BE2C (cell line): ENCODE data around the gene CDH4.

Experiments used
- DNase-seq: peaks from one replicate; pipeline ENCODE4 v3.0.0-alpha.2; 2020
- H3K27me3 ChIP-seq: fragments of 250-450 bp; sonication (Bioruptor Pico); 2 replicates; pipeline ENCODE4 v1.5.1; 2020; ENCODE audit warnings: mild to moderate bottlenecking
- H3K36me3 ChIP-seq: fragments of 250-450 bp; sonication (Bioruptor Pico); 2 replicates; pipeline ENCODE4 v1.5.1; 2020; ENCODE audit warnings: mild to moderate bottlenecking
- H3K4me1 ChIP-seq: fragments of 250-450 bp; sonication (Bioruptor Pico); 2 replicates; pipeline ENCODE4 v1.5.1; 2020
- H3K4me3 ChIP-seq: 2 replicates; pipeline ENCODE4 v1.5.1; 2011; ENCODE audit warnings: low read depth, low read length
- H3K9me3 ChIP-seq: fragments of 250-450 bp; sonication (Bioruptor Pico); 2 replicates; pipeline ENCODE4 v1.5.1; 2020
- TF ChIP-seq, protein P1 (sequence below): IDR thresholded peaks from 2 replicates; pipeline ENCODE4 v1.5.1; 2012; ENCODE audit warnings: mild to moderate bottlenecking, low read depth, low read length

Gene CDH4

GRCh38 chr20:61752576-61752975, 500.5 kb downstream of the CDH4 start:
- Histone ChIP-seq H3K27me3 (no peaks in the 10 kb centered on the region), H3K4me1 (no peaks in the 10 kb centered on the region), H3K36me3 (no peaks in the 10 kb centered on the region), H3K4me3 (no peak overlapping the region), H3K9me3 (no peaks in the 10 kb centered on the region)
- no peak for DNase-seq
- TF ChIP-seq, protein P1, sequence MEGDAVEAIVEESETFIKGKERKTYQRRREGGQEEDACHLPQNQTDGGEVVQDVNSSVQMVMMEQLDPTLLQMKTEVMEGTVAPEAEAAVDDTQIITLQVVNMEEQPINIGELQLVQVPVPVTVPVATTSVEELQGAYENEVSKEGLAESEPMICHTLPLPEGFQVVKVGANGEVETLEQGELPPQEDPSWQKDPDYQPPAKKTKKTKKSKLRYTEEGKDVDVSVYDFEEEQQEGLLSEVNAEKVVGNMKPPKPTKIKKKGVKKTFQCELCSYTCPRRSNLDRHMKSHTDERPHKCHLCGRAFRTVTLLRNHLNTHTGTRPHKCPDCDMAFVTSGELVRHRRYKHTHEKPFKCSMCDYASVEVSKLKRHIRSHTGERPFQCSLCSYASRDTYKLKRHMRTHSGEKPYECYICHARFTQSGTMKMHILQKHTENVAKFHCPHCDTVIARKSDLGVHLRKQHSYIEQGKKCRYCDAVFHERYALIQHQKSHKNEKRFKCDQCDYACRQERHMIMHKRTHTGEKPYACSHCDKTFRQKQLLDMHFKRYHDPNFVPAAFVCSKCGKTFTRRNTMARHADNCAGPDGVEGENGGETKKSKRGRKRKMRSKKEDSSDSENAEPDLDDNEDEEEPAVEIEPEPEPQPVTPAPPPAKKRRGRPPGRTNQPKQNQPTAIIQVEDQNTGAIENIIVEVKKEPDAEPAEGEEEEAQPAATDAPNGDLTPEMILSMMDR = no peak

- Histone ChIP-seq H3K4me1 (no peaks in the 10 kb centered on the region), H3K9me3 (no peaks in the 10 kb centered on the region), H3K4me3 (no peak overlapping the region), H3K27me3 (no peaks in the 10 kb centered on the region), H3K36me3 (no peaks in the 10 kb centered on the region)
- TF ChIP-seq, protein P1 = no peak
- no peak for DNase-seq
Measured at GRCh38 chr20:61753316-61753942, 501.4 kb downstream of the CDH4 start.

DNA sequence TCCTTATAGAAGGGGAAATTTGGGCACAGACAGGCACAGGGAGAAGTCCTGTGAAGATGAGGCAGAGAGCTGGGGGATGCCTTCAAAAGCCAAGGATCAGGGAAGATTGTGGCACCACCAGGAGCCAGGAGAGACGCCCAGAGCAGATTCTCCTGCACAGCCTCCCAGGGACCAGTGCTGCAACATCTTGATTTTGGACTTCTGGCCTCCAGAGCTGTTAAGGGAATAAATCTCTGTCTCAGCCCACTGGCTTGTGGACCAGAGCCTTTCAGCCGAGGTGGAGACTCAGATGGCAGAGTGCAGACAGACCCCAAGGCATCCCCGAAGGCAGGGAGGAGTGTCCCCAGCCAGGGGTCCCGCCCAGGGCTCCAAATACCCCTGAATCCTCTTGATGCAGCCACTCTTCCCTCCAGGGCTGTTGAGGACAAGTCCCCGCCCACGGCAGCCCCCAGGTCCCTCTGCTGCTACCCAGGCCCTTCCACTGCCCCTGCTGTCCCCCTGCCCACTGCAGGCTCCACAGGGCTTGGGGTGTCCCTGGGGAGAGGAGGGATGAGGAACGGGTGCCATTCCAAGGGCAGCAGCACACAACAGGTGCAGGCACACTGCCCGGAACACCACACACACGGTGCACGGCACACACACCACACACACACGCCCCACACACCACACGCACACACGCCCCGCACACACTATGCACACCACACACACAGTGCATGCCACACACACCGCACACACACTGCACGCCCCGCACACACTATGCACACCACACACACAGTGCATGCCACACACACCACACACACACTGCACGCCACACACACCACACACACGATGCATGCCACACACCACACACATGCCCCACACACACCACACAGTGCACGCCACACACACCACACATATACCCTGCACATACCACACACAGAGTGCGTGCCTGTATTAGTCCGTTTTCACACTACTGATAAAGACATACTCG, 502.2 kb downstream of the CDH4 start:
- H3K4me3 ChIP-seq = no peak overlapping the region
- no peaks in the 10 kb centered on the region for H3K36me3 ChIP-seq
- no peaks in the 10 kb centered on the region for H3K27me3 ChIP-seq
- H3K9me3 ChIP-seq = no peaks in the 10 kb centered on the region
- TF ChIP-seq, protein P1 = no peak
- no peaks in the 10 kb centered on the region for H3K4me1 ChIP-seq
- no peak for DNase-seq

- H3K9me3 ChIP-seq = no peaks in the 10 kb centered on the region
- no peak for DNase-seq
- 0 out of 2 replicates have a peak, but pooled peaks cover under 1% of the 10 kb centered on the region for H3K27me3 ChIP-seq
- no peaks in the 10 kb centered on the region for H3K4me1 ChIP-seq
- no peaks in the 10 kb centered on the region for H3K36me3 ChIP-seq
- no peak overlapping the region for H3K4me3 ChIP-seq
- TF ChIP-seq, protein P1 = no peak
Measured at GRCh38 chr20:61754976-61755778, 503.1 kb downstream of the CDH4 start.

DNA sequence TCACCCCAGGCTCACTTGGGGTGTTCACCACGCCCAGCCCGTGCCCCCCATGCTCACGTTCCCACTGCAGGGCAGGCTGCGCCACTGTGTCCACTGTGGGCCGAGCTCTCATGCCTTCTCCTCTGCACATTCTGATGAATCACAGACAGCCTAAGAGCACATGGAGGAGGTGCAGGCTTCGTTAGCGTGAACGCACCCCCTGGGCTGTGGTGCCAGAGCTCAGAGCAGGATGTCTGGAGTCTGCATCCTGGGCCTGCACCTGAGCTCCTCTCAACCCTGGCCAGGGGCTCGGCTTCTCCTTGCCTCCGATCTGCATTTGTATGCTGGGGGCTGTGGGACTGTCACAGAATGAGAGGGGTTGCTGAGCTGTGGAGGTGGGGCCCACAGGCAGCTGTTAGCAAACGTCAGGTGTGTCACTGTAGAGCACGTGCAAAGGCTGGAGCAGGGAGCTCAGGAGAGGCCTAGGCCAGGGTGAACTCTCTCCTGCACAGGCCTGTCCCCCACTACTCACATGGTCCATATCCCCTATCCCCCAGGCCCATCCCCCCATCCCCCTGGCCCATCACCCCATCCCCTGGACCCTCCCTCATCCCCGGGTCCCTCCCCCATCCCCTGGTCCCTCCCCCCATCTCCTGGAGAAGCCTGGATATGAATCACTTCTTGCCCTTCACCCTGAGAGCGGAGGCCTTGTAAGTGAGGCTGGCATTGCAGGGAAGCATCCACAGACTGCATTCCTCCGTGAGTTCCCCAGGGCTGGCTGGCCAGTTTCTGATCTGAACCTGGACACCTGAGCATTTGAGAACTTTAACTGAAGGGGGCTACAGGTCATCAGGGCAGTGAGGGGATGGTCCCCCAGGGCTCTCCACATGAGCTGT, 504.1 kb downstream of the CDH4 start:
- H3K36me3 ChIP-seq = no peaks in the 10 kb centered on the region
- no peak overlapping the region for H3K4me3 ChIP-seq
- DNase-seq = no peak
- no peaks in the 10 kb centered on the region for H3K4me1 ChIP-seq
- no peaks in the 10 kb centered on the region for H3K9me3 ChIP-seq
- H3K27me3 ChIP-seq = peaks cover 7% of the 10 kb centered on the region; the same call in 1 of the 2 replicates
- TF ChIP-seq, protein P1 = no peak
